B cell (primary cell): ENCODE measurements around the gene PLK3. TPM values are rescaled to one million over a fixed set of nuclear protein-coding genes. Genes with fewer than 3 reads are reported as not detected.

Source experiments
- ATAC-seq: fragments of 200-7000 bp; cut with Tn5 transposase; one replicate; pipeline ENCODE4 v1.10.0; 2021; ENCODE audit warnings: low read depth, mild to moderate bottlenecking, moderate number of reproducible peaks, moderate library complexity
- CTCF ChIA-PET: fragments of 350-600 bp; sonication (Branson Sonifier 250); formaldehyde crosslinking; loops from one replicate; lab custom pipeline; 2021; ENCODE audit warnings: antibody characterized with exemption, inconsistent platforms; lab: Charles Lee
- POLR2A ChIA-PET: fragments of 350-600 bp; sonication (Branson Sonifier 250); formaldehyde crosslinking; loops from one replicate; lab custom pipeline; 2021; ENCODE audit warnings: antibody characterized with exemption; lab: Charles Lee
- DNase-seq: peaks from one replicate; pipeline ENCODE4 v3.0.0; 2013
- H2AFZ ChIP-seq: 2 replicates; pipeline ENCODE4 v1.6.1; 2012; ENCODE audit warnings: mild to moderate bottlenecking, low read depth, low read length; ENCODE audit not compliant: insufficient read depth, poor library complexity, severe bottlenecking
- H3K27ac ChIP-seq, 2 donors: 1 replicate in 1 of 2; 2 replicates in 1 of 2; pipeline ENCODE4 v1.5.1; 2012 to 2013; ENCODE audit warnings: low read length in 2 of 2, mild to moderate bottlenecking in 2 of 2, moderate library complexity in 1 of 2
- H3K27me3 ChIP-seq, 4 experiments: fragments of 200-600 bp in 1 of 4; sonication (generic) in 1 of 4; replicated peaks in 1 of 4; 1 replicate in 2 of 4; 2 replicates in 2 of 4; pipeline versions ENCODE4 v1.6.1 to v1.7.0; 2013 to 2016; ENCODE audit warnings: low read length in 3 of 4, mild to moderate bottlenecking in 2 of 4, mixed read lengths in 1 of 4, moderate library complexity in 1 of 4; ENCODE audit not compliant: insufficient read depth in 4 of 4, control insufficient read depth in 3 of 4; ENCODE audit errors: control extremely low read depth in 1 of 4
- H3K36me3 ChIP-seq, 2 experiments: replicated peaks in 1 of 2; 1 replicate in 1 of 2; 2 replicates in 1 of 2; pipeline versions ENCODE4 v1.6.1 to v1.7.1; 2013; ENCODE audit warnings: low read length in 1 of 2; ENCODE audit not compliant: insufficient read depth in 2 of 2, control insufficient read depth in 1 of 2; ENCODE audit errors: control extremely low read depth in 1 of 2, extremely low read depth in 1 of 2
- H3K4me1 ChIP-seq, 2 donors: fragments of 200-600 bp in 1 of 2; sonication (generic) in 1 of 2; 1 replicate in 1 of 2; 2 replicates in 1 of 2; pipeline versions ENCODE4 v1.5.1 to v1.6.1; 2013 to 2017; ENCODE audit warnings: low read length in 2 of 2; ENCODE audit not compliant: control insufficient read depth in 2 of 2, insufficient read depth in 2 of 2
- H3K4me2 ChIP-seq: replicated peaks from 2 replicates; pipeline ENCODE3; 2012; ENCODE audit warnings: mild to moderate bottlenecking, low read depth, low read length; ENCODE audit not compliant: poor library complexity, severe bottlenecking
- H3K4me3 ChIP-seq, 5 experiments: fragments of 200-600 bp in 1 of 5; sonication (generic) in 1 of 5; 1 replicate in 3 of 5; 2 replicates in 2 of 5; pipeline versions ENCODE4 v1.5.1 to v1.7.0; 2011 to 2016; ENCODE audit warnings: low read length in 4 of 5, mild to moderate bottlenecking in 4 of 5, low read depth in 2 of 5, control low read depth in 1 of 5, moderate library complexity in 1 of 5; ENCODE audit not compliant: insufficient read depth in 1 of 5; ENCODE audit errors: control extremely low read depth in 1 of 5, extremely low read depth in 1 of 5
- H3K79me2 ChIP-seq: fragments of 200-600 bp; sonication (generic); one replicate; pipeline ENCODE4 v1.6.0; 2016; ENCODE audit warnings: low read length; ENCODE audit not compliant: control insufficient read depth, insufficient read depth
- H3K9ac ChIP-seq: fragments of 200-600 bp; sonication (generic); 2 replicates; pipeline ENCODE4 v1.6.1; 2017; ENCODE audit warnings: mild to moderate bottlenecking, low read length, moderate library complexity
- H3K9me3 ChIP-seq, 3 donors: one replicate each; pipeline versions ENCODE4 v1.6.1 to v1.7.1; 2013; ENCODE audit warnings: low read length in 2 of 3; ENCODE audit not compliant: control insufficient read depth in 2 of 3, insufficient read depth in 1 of 3; ENCODE audit errors: control extremely low read depth in 1 of 3
- H4K20me1 ChIP-seq: 2 replicates; pipeline ENCODE4 v1.6.0; 2012; ENCODE audit warnings: mild to moderate bottlenecking, low read length; ENCODE audit not compliant: insufficient read depth, control insufficient read depth, poor library complexity, severe bottlenecking
- H3K27ac Mint-ChIP-seq: one replicate; pipeline ENCODE4 v1.8.0; 2021; ENCODE audit warnings: mixed read lengths
- H3K27me3 Mint-ChIP-seq: one replicate; pipeline ENCODE4 v1.8.0; 2021; ENCODE audit warnings: mixed read lengths
- H3K4me1 Mint-ChIP-seq: one replicate; pipeline ENCODE4 v1.8.0; 2021; ENCODE audit warnings: mixed read lengths
- H3K4me3 Mint-ChIP-seq: one replicate; pipeline ENCODE4 v1.8.0; 2021; ENCODE audit warnings: mixed read lengths
- H3K9me3 Mint-ChIP-seq: one replicate; pipeline ENCODE4 v1.8.0; 2022; ENCODE audit warnings: mixed read lengths; ENCODE audit not compliant: insufficient read depth
- EZH2 ChIP-seq: IDR thresholded peaks from 2 replicates; pipeline ENCODE4 v1.6.1; 2012; ENCODE audit warnings: borderline replicate concordance, low read depth, mild to moderate bottlenecking, moderate library complexity, low read length; ENCODE audit not compliant: insufficient read depth, poor library complexity, severe bottlenecking
- WGBS: methylation state at CpG from one replicate; pipeline ENCODE4 v1.1.5; 2013; ENCODE audit warnings: missing lambda C conversion rate; ENCODE audit not compliant: insufficient coverage; 5-methylcytosine and 5-hydroxymethylcytosine counted together
- intact Hi-C: fragments of 100-400 bp; cut with micrococcal nuclease; formaldehyde crosslinking; loops from one replicate; pipeline ENCODE4 v1.10.0; 2022
- polyA plus RNA-seq: library from polyadenylated mRNA; depleted of rRNA; stranded (reverse); fragments of >200 nt; gene quantifications from 2 replicates; pipeline ENCODE4 v1.2.3, GENCODE V29; 2012
- total RNA-seq, 2 donors: library from RNA; stranded (reverse); fragments of 120-200 nt in 1 of 2; gene quantifications; 1 replicate in 1 of 2; 2 replicates in 1 of 2; pipeline versions ENCODE4 v1.2.3 to v1.2.4, GENCODE V29; 2013 to 2022
- TF ChIP-seq, protein P1 (sequence below): fragments of 200-600 bp; IDR thresholded peaks from one replicate; pipeline ENCODE4 v1.8.0; 2022; ENCODE audit warnings: antibody characterized with exemption, mild to moderate bottlenecking

The PLK3 gene
- total and polyA plus RNA-seq, 2 donors (not counting 1 experiment from before 2014, with no cell fraction given) = 35.9 to 93.5 TPM

DNA sequence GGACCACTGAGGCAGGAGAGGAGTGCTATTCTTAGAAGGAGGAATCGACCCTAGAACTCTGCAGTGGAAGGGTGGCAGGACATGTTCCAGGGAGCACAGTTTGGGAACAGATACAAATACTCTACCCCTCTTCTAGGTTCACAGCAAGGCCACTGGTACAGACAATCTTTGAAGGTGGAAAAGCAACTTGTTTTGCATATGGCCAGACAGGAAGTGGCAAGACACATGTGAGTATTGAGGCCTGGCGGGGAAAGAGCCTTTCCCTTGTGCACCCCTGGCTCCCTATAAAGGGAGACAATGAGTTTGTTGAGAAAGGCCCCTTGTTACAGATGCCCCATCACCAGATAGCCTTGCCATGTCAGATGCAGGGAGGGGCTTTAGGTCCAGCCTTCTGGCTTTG lies 42.8 kb upstream of the PLK3 start:
- POLR2A ChIA-PET = interaction anchor here (0.6 kb wide), 1 partner anchor 12 kb away, joined by 4 read pairs; no protein-coding TSS in a partner anchor
- Histone ChIP-seq H3K9ac (no peak overlapping the region), H3K4me2 (peak overlapping the region; percentile 41), H3K79me2 (no peaks in the 10 kb centered on the region), H4K20me1 (no peaks in the 10 kb centered on the region), H3K4me3 (no peak overlapping the region), H2AFZ (peak overlapping the region; percentile 38), H3K4me1 (peaks cover 10 to 15% of the 10 kb centered on the region in 2 donors), H3K9me3 (no peaks in the 10 kb centered on the region), H3K27ac (no peak overlapping the region), H3K27me3 (no peaks in the 10 kb centered on the region), H3K36me3 (no peaks in the 10 kb centered on the region)
- Mint-ChIP-seq H3K9me3 (no peaks in the 10 kb centered on the region), H3K27me3 (no peaks in the 10 kb centered on the region), H3K4me3 (peak overlapping the region; percentile 15), H3K4me1 (peaks cover 18% of the 10 kb centered on the region), H3K27ac (peak overlapping the region; percentile 67)
- CTCF ChIA-PET = no interaction called here
- intact Hi-C loops = no loop called here
- DNase-seq (no peak), ATAC-seq (peak; percentile 28)
- no peak for TF ChIP-seq EZH2
- TF ChIP-seq, protein P1, sequence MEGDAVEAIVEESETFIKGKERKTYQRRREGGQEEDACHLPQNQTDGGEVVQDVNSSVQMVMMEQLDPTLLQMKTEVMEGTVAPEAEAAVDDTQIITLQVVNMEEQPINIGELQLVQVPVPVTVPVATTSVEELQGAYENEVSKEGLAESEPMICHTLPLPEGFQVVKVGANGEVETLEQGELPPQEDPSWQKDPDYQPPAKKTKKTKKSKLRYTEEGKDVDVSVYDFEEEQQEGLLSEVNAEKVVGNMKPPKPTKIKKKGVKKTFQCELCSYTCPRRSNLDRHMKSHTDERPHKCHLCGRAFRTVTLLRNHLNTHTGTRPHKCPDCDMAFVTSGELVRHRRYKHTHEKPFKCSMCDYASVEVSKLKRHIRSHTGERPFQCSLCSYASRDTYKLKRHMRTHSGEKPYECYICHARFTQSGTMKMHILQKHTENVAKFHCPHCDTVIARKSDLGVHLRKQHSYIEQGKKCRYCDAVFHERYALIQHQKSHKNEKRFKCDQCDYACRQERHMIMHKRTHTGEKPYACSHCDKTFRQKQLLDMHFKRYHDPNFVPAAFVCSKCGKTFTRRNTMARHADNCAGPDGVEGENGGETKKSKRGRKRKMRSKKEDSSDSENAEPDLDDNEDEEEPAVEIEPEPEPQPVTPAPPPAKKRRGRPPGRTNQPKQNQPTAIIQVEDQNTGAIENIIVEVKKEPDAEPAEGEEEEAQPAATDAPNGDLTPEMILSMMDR = no peak
- 30% methylated on average over 2 of the region's 2 CpGs for WGBS

- DNase-seq (no peak), ATAC-seq (no peak)
- intact Hi-C loops = no loop called here
- H3K4me3 ChIP-seq = no peak overlapping the region
- Mint-ChIP-seq H3K9me3 (no peaks in the 10 kb centered on the region), H3K27ac (no peak overlapping the region), H3K27me3 (no peaks in the 10 kb centered on the region), H3K4me3 (no peak overlapping the region), H3K4me1 (peaks cover 15% of the 10 kb centered on the region)
- WGBS = over 99% methylated on average over 11 of the region's 11 CpGs
- no peak overlapping the region for H2AFZ ChIP-seq
- TF ChIP-seq, protein P1 = no peak
- no peak for TF ChIP-seq EZH2
- CTCF ChIA-PET = no interaction called here
- H3K79me2 ChIP-seq = no peaks in the 10 kb centered on the region
- H3K36me3 ChIP-seq = peaks cover 2 to 4% of the 10 kb centered on the region in 2 experiments
- H3K27me3 ChIP-seq = no peaks in the 10 kb centered on the region
- no peak overlapping the region for H3K27ac ChIP-seq
- H3K4me1 ChIP-seq = peaks cover 10 to 15% of the 10 kb centered on the region in 2 donors
- H3K9ac ChIP-seq = no peak overlapping the region
- no peaks in the 10 kb centered on the region for H3K9me3 ChIP-seq
- H4K20me1 ChIP-seq = no peaks in the 10 kb centered on the region
- POLR2A ChIA-PET = no interaction called here
- no peak overlapping the region for H3K4me2 ChIP-seq
Observed at GRCh38 chr1:44759077-44759476, 41.1 kb upstream of the PLK3 start.
